Neural cell (in vitro differentiated cells): ENCODE data around the gene PTPRG. TPM values are rescaled to one million over a fixed set of nuclear protein-coding genes. Genes with fewer than 3 reads are reported as not detected.

Experiments
- H2AFZ ChIP-seq: fragments of 200-600, 300-800 bp; sonication (generic), shearing (Covaris generic); 2 replicates; pipeline ENCODE4 v1.6.0; 2014; ENCODE audit warnings: low read depth, mild to moderate bottlenecking, antibody characterized with exemption, low read length, moderate library complexity
- H3F3A ChIP-seq: fragments of 200-600 bp; shearing (Covaris generic); 2 replicates; pipeline ENCODE4 v1.6.1; 2016; ENCODE audit warnings: mild to moderate bottlenecking, moderate library complexity, mixed read lengths, antibody characterized with exemption, low read length; ENCODE audit not compliant: insufficient read depth, poor library complexity, severe bottlenecking
- H3K27ac ChIP-seq: fragments of 200-600, 300-800 bp; sonication (generic), shearing (Covaris generic); 2 replicates; pipeline ENCODE4 v1.5.1; 2014; ENCODE audit warnings: mild to moderate bottlenecking, low read length, moderate library complexity
- H3K27me3 ChIP-seq: fragments of 300-800, 200-600 bp; sonication (generic), shearing (Covaris generic); 2 replicates; pipeline ENCODE4 v1.6.0; 2014; ENCODE audit warnings: mild to moderate bottlenecking, low read depth, low read length, moderate library complexity; ENCODE audit not compliant: insufficient read depth
- H3K36me3 ChIP-seq: fragments of 300-800, 200-600 bp; sonication (generic), shearing (Covaris generic); 2 replicates; pipeline ENCODE4 v1.5.1; 2014; ENCODE audit warnings: mild to moderate bottlenecking, antibody characterized with exemption, low read length, moderate library complexity; ENCODE audit not compliant: insufficient read depth
- H3K4me2 ChIP-seq: fragments of 300-800, 200-600 bp; sonication (generic), shearing (Covaris generic); 2 replicates; pipeline ENCODE4 v1.6.0; 2014; ENCODE audit warnings: mild to moderate bottlenecking, low read length
- H3K4me3 ChIP-seq: fragments of 300-800, 200-600 bp; sonication (generic), shearing (Covaris generic); 2 replicates; pipeline ENCODE4 v1.5.1; 2014; ENCODE audit warnings: mild to moderate bottlenecking, low read length, moderate library complexity
- H3K79me2 ChIP-seq: fragments of 200-600 bp; shearing (Covaris generic); replicated peaks from 2 replicates; pipeline ENCODE4 v1.6.0; 2014; ENCODE audit warnings: mild to moderate bottlenecking, low read length, moderate library complexity; ENCODE audit not compliant: insufficient read depth
- H3K9ac ChIP-seq: fragments of 300-800, 200-600 bp; sonication (generic), shearing (Covaris generic); 2 replicates; pipeline ENCODE4 v1.6.1; 2016; ENCODE audit warnings: mild to moderate bottlenecking, low read length, mixed read lengths
- H3K9me2 ChIP-seq: fragments of 200-600 bp; shearing (Covaris generic); 2 replicates; pipeline ENCODE4 v1.6.1; 2016; ENCODE audit warnings: mild to moderate bottlenecking, low read length, mixed read lengths; ENCODE audit not compliant: insufficient read depth
- H3K9me3 ChIP-seq: fragments of 200-600, 300-800 bp; sonication (generic), shearing (Covaris generic); 2 replicates; pipeline ENCODE4 v1.6.1; 2016; ENCODE audit warnings: mild to moderate bottlenecking, mixed run types, low read length, moderate library complexity, mixed read lengths
- H4K20me1 ChIP-seq: fragments of 200-600 bp; shearing (Covaris generic); 2 replicates; pipeline ENCODE4 v1.6.1; 2016; ENCODE audit warnings: mild to moderate bottlenecking, mixed run types; ENCODE audit not compliant: insufficient read depth
- EP300 ChIP-seq: fragments of 450-650 bp; conservative IDR thresholded peaks from 2 replicates; pipeline ENCODE4 v1.6.1; 2014; ENCODE audit warnings: antibody characterized with exemption, mild to moderate bottlenecking, moderate library complexity; ENCODE audit not compliant: poor library complexity, severe bottlenecking
- EZH2 ChIP-seq: fragments of 200-600, 300-800 bp; shearing (Covaris generic), sonication (generic); IDR thresholded peaks from 2 replicates; pipeline ENCODE4 v1.6.1; 2014; ENCODE audit warnings: antibody characterized with exemption, low read length, borderline replicate concordance, mild to moderate bottlenecking; ENCODE audit not compliant: insufficient read depth, poor library complexity, severe bottlenecking
- MXI1 ChIP-seq: fragments of 450-650 bp; conservative IDR thresholded peaks from 2 replicates; pipeline ENCODE4 v1.6.1; 2014; ENCODE audit warnings: antibody characterized with exemption, mild to moderate bottlenecking; ENCODE audit not compliant: poor library complexity, severe bottlenecking
- POLR2AphosphoS5 ChIP-seq: IDR thresholded peaks from 2 replicates; pipeline ENCODE4 v1.6.1; 2012
- RAD21 ChIP-seq: fragments of 450-650 bp; conservative IDR thresholded peaks from 2 replicates; pipeline ENCODE4 v1.6.1; 2014; ENCODE audit warnings: antibody characterized with exemption, mild to moderate bottlenecking, moderate library complexity
- SMC3 ChIP-seq: fragments of 450-650 bp; conservative IDR thresholded peaks from 2 replicates; pipeline ENCODE4 v1.6.1; 2014; ENCODE audit warnings: antibody characterized with exemption, mild to moderate bottlenecking, moderate library complexity; ENCODE audit not compliant: poor library complexity
- TAF1 ChIP-seq: IDR thresholded peaks from 2 replicates; pipeline ENCODE4 v1.6.1; 2012; ENCODE audit warnings: low read depth
- polyA plus RNA-seq: library from polyadenylated mRNA; depleted of rRNA; stranded (reverse); fragments of >200 nt; gene quantifications from 2 replicates; pipeline ENCODE4 v1.2.3, GENCODE V29; 2014
- TF ChIP-seq, protein P1 (sequence below): IDR thresholded peaks from 2 replicates; pipeline ENCODE4 v1.6.1; 2012; ENCODE audit warnings: borderline replicate concordance
- TF ChIP-seq, protein P2 (sequence below): fragments of 450-650 bp; IDR thresholded peaks from 2 replicates; pipeline ENCODE4 v1.5.1; 2014; ENCODE audit warnings: antibody characterized with exemption, mild to moderate bottlenecking, moderate library complexity; ENCODE audit not compliant: poor library complexity, severe bottlenecking

PTPRG gene
- polyA plus RNA-seq, 1 donor from 2014 or later = 33.1 TPM

DNA sequence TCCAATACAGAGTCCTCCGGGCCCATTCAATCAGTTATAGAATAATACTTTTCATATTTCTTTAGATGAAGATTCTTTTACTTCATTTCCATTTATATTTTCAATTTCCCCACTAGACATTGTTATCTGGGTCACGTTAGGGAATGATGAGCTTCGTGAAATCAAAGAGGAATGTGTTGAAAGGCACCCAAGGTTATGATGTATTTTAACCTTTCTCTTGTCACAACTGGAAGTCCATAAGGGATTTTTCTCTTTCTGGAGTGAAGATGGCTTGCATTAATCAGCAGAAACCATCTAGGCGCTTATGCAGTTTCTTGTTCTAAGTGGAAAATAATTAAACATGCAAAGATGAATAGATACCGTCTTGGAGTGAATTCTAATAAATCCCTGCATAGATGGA is 631.5 kb downstream of the PTPRG start:
- Histone ChIP-seq H3K9me3 (no peaks in the 10 kb centered on the region), H4K20me1 (no peaks in the 10 kb centered on the region), H3K9me2 (no peaks in the 10 kb centered on the region), H3K27me3 (no peaks in the 10 kb centered on the region), H3K36me3 (no peaks in the 10 kb centered on the region), H3K4me2 (no peak overlapping the region), H3K27ac (no peak overlapping the region), H3K9ac (no peak overlapping the region), H3K79me2 (no peaks in the 10 kb centered on the region), H2AFZ (no peak overlapping the region), H3F3A (no peaks in the 10 kb centered on the region), H3K4me3 (no peak overlapping the region)
- TF ChIP-seq, protein P1, sequence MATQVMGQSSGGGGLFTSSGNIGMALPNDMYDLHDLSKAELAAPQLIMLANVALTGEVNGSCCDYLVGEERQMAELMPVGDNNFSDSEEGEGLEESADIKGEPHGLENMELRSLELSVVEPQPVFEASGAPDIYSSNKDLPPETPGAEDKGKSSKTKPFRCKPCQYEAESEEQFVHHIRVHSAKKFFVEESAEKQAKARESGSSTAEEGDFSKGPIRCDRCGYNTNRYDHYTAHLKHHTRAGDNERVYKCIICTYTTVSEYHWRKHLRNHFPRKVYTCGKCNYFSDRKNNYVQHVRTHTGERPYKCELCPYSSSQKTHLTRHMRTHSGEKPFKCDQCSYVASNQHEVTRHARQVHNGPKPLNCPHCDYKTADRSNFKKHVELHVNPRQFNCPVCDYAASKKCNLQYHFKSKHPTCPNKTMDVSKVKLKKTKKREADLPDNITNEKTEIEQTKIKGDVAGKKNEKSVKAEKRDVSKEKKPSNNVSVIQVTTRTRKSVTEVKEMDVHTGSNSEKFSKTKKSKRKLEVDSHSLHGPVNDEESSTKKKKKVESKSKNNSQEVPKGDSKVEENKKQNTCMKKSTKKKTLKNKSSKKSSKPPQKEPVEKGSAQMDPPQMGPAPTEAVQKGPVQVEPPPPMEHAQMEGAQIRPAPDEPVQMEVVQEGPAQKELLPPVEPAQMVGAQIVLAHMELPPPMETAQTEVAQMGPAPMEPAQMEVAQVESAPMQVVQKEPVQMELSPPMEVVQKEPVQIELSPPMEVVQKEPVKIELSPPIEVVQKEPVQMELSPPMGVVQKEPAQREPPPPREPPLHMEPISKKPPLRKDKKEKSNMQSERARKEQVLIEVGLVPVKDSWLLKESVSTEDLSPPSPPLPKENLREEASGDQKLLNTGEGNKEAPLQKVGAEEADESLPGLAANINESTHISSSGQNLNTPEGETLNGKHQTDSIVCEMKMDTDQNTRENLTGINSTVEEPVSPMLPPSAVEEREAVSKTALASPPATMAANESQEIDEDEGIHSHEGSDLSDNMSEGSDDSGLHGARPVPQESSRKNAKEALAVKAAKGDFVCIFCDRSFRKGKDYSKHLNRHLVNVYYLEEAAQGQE = no peak
- no peak for TF ChIP-seq TAF1
- TF ChIP-seq MXI1 = no peak
- no peak for TF ChIP-seq EP300
- no peak for TF ChIP-seq EZH2
- no peak for TF ChIP-seq POLR2AphosphoS5
- TF ChIP-seq, protein P2, sequence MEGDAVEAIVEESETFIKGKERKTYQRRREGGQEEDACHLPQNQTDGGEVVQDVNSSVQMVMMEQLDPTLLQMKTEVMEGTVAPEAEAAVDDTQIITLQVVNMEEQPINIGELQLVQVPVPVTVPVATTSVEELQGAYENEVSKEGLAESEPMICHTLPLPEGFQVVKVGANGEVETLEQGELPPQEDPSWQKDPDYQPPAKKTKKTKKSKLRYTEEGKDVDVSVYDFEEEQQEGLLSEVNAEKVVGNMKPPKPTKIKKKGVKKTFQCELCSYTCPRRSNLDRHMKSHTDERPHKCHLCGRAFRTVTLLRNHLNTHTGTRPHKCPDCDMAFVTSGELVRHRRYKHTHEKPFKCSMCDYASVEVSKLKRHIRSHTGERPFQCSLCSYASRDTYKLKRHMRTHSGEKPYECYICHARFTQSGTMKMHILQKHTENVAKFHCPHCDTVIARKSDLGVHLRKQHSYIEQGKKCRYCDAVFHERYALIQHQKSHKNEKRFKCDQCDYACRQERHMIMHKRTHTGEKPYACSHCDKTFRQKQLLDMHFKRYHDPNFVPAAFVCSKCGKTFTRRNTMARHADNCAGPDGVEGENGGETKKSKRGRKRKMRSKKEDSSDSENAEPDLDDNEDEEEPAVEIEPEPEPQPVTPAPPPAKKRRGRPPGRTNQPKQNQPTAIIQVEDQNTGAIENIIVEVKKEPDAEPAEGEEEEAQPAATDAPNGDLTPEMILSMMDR = no peak
- TF ChIP-seq SMC3 = no peak
- no peak for TF ChIP-seq RAD21

DNA sequence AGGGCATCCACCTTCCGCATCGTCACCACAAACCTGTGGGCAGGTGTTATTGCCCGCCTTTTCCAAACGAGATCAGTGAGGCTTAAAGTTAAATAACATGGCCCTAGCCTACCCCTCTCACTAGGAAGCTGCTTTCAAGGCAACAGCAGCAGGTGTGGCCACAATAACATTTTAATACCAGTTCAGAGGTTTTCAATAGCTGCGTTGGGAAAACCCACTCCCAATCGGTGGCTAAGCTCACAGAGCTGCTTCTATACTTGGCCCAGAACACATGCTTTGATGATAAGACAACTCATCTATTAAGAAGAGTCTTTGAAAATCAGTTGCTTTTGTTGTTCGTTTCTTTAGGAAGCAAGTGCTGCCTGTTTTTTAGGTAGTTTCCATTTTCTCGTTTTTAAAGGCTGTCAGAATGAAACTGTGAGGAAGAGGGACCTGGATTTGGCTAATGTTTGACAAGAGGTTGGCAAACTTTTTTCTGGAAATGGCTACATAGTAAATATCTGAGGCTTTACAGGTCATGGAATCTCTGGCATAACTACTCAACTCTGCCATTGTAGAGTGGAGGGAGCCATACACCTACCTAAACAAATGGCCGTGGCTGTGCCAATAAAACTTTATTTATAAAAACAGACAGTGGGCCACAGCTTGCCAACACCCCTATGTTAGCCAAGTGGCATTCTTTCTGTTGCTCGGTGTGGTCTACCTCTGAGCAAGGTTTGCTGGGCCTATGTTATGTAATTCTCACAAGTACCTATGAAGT is 632.4 kb downstream of the PTPRG start:
- Histone ChIP-seq H2AFZ (no peak overlapping the region), H3K36me3 (no peaks in the 10 kb centered on the region), H3F3A (no peaks in the 10 kb centered on the region), H3K27me3 (no peaks in the 10 kb centered on the region), H3K9me2 (no peaks in the 10 kb centered on the region), H3K79me2 (no peaks in the 10 kb centered on the region), H3K9ac (no peak overlapping the region), H4K20me1 (no peaks in the 10 kb centered on the region), H3K27ac (no peak overlapping the region), H3K4me3 (no peak overlapping the region), H3K9me3 (no peaks in the 10 kb centered on the region), H3K4me2 (no peak overlapping the region)
- no peak for TF ChIP-seq MXI1
- TF ChIP-seq, protein P2 = no peak
- no peak for TF ChIP-seq POLR2AphosphoS5
- TF ChIP-seq EZH2 = no peak
- TF ChIP-seq, protein P1 = no peak
- TF ChIP-seq RAD21 = no peak
- TF ChIP-seq TAF1 = no peak
- TF ChIP-seq SMC3 = no peak
- TF ChIP-seq EP300 = no peak
